ENCODE data around the gene IL32. TPM values are rescaled to one million over a fixed set of nuclear protein-coding genes. Genes with fewer than 3 reads are reported as not detected.

IL32 gene
- total and polyA plus RNA-seq, 9 of the 15 experiments (the other 6 are each of a cell fraction or from before 2014, with no cell fraction given): 0.21 to 2.2 (median 0.37) TPM; not detected in 3

DNA sequence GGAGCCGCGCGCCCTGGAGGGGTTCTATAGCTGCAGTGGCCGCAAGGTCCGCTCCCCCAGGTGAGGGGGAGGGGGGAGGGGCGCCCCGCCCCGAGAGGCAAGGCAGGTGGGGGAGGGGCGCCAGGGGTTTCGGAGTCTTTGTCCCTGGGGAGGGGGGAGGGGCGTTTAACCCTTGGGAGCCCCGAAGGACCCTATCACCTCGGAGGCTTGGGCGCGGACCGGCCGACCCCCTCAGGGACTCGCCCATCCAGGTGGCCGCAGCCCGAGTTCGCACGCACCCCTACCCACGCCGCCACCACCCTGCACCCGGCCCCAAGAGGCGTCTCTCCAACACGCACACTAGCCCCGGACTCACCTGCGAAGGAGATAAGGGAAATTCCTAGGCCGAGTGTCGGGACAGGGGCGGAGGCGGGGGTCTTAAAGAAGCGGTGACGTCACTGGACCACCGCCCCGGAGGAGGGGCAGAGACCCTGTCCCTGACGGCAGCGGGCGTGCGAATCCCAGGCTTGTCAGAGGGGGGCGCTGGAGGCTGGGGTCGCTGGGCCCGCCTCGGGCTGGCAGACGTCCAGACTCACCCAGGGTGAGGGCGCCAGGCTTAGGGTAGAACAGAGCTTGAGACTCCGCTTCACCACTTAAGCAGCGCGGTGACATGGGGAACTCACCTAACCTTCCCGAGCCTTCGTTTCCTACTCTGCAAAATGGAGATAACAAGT, 47.5 kb upstream of the IL32 start, which contains the start of gene CLDN6 (continued):
- TF ChIP-seq PCBP1 (IDR thresholded peaks at IDR 0.05; ENCODE audit: low read depth, low read length, poor library complexity, severe bottlenecking) (peak; percentile 41), GATAD2B (IDR thresholded peaks at IDR 0.05; ENCODE audit: borderline replicate concordance) (peak; percentile 76), NFIX (CRISPR knock-in tag; IDR thresholded peaks at IDR 0.05; ENCODE audit: low read depth) (0 out of 2 replicates have a peak, but pooled peaks have one; percentile 12), SMARCC2 (IDR thresholded peaks at IDR 0.05; ENCODE audit: low read depth) (no peak), NFIC (IDR thresholded peaks at IDR 0.05) (peak; percentile 96), SMARCA5 (IDR thresholded peaks at IDR 0.05) (no peak), MAFF (IDR thresholded peaks at IDR 0.05; ENCODE audit: low read length) (no peak), GABPB1 (CRISPR knock-in tag; IDR thresholded peaks at IDR 0.05) (no peak), RAD51 (IDR thresholded peaks at IDR 0.05; ENCODE audit: borderline replicate concordance, low read depth) (no peak), TAF7 (tag; IDR thresholded peaks at IDR 0.05) (no peak), ZNF143 (CRISPR knock-in tag; IDR thresholded peaks at IDR 0.05) (no peak), SRSF3 (IDR thresholded peaks at IDR 0.05; ENCODE audit: insufficient read depth, low read length) (no peak), TAF1 (IDR thresholded peaks at IDR 0.05; ENCODE audit: control insufficient read depth, extremely low read depth, insufficient read depth, low read length, severe bottlenecking) (no peak), ZNF668 (CRISPR knock-in tag; IDR thresholded peaks at IDR 0.05) (no peak), KDM2B (CRISPR knock-in tag; IDR thresholded peaks at IDR 0.05) (no peak), TBP (optimal IDR thresholded peaks at IDR 0.05; ENCODE audit: low read depth, low read length) (no peak), CC2D1A (IDR thresholded peaks at IDR 0.05) (peak; percentile 17; the same call in 1 of the 2 replicates), EZH2 (IDR thresholded peaks at IDR 0.05; ENCODE audit: borderline replicate concordance, low read depth, low read length) (no peak), BCOR (IDR thresholded peaks at IDR 0.05) (no peak), YY1 (IDR thresholded peaks at IDR 0.05; ENCODE audit: borderline replicate concordance in 1 of 3, control insufficient read depth in 1 of 3, extremely low read depth in 1 of 3, insufficient read depth in 3 of 3, insufficient read length in 1 of 3, insufficient replicate concordance in 2 of 3, low read depth in 1 of 3, low read length in 2 of 3) (no peak), ZBTB17 (CRISPR knock-in tag; IDR thresholded peaks at IDR 0.05) (no peak), LEF1 (IDR thresholded peaks at IDR 0.05) (no peak)
- TF ChIP-seq, protein P1, sequence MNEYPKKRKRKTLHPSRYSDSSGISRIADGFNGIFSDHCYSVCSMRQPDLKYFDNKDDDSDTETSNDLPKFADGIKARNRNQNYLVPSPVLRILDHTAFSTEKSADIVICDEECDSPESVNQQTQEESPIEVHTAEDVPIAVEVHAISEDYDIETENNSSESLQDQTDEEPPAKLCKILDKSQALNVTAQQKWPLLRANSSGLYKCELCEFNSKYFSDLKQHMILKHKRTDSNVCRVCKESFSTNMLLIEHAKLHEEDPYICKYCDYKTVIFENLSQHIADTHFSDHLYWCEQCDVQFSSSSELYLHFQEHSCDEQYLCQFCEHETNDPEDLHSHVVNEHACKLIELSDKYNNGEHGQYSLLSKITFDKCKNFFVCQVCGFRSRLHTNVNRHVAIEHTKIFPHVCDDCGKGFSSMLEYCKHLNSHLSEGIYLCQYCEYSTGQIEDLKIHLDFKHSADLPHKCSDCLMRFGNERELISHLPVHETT (CRISPR knock-in tag; conservative IDR thresholded peaks at IDR 0.05 in 1 of 2, IDR thresholded peaks at IDR 0.05 in 1 of 2): no peak
- TF ChIP-seq, protein P2, sequence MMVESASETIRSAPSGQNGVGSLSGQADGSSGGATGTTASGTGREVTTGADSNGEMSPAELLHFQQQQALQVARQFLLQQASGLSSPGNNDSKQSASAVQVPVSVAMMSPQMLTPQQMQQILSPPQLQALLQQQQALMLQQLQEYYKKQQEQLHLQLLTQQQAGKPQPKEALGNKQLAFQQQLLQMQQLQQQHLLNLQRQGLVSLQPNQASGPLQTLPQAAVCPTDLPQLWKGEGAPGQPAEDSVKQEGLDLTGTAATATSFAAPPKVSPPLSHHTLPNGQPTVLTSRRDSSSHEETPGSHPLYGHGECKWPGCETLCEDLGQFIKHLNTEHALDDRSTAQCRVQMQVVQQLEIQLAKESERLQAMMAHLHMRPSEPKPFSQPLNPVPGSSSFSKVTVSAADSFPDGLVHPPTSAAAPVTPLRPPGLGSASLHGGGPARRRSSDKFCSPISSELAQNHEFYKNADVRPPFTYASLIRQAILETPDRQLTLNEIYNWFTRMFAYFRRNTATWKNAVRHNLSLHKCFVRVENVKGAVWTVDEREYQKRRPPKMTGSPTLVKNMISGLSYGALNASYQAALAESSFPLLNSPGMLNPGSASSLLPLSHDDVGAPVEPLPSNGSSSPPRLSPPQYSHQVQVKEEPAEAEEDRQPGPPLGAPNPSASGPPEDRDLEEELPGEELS (CRISPR knock-in tag; IDR thresholded peaks at IDR 0.05; ENCODE audit: borderline replicate concordance): no peak
- TF ChIP-seq, protein P3, sequence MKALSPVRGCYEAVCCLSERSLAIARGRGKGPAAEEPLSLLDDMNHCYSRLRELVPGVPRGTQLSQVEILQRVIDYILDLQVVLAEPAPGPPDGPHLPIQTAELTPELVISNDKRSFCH (CRISPR knock-in tag; IDR thresholded peaks at IDR 0.05): no peak
- TF ChIP-seq, protein P3 (tag; IDR thresholded peaks at IDR 0.05): no peak
